Measurements from ENCODE around the gene MBP. TPM values are rescaled to one million over a fixed set of nuclear protein-coding genes. Genes with fewer than 3 reads are reported as not detected.

Gene MBP
- total RNA-seq, 6 experiments from 2014 or later = 0.05 to 0.23 (median 0.12) TPM; not detected in 1

- peak; percentile 45 for DNase-seq
- H3K27ac Mint-ChIP-seq = peak overlapping the region; percentile 94
- H3K4me1 Mint-ChIP-seq (ENCODE audit: low read depth) = peaks cover 78% of the 10 kb centered on the region
- H3K36me3 Mint-ChIP-seq (ENCODE audit: low read depth) = 0 out of 2 replicates have a peak, but pooled peaks cover 5% of the 10 kb centered on the region
- peak; percentile 13; the same call in 1 of the 2 replicates for TF ChIP-seq CTCF (IDR thresholded peaks at IDR 0.05)
- peak overlapping the region; percentile 68 for H3K4me3 Mint-ChIP-seq
- H3K27me3 Mint-ChIP-seq (ENCODE audit: insufficient read depth) = no peaks in the 10 kb centered on the region; the same call in 1 of the 2 replicates
- no peaks in the 10 kb centered on the region for H3K9me3 Mint-ChIP-seq
Measured at GRCh38 chr18:77068321-77069312, 64.0 kb downstream of the MBP start.

GRCh38 chr18:77067291-77068061 is 65.1 kb downstream of the MBP start:
- DNase-seq = peak; percentile 80
- H3K27me3 Mint-ChIP-seq (ENCODE audit: insufficient read depth) = no peaks in the 10 kb centered on the region; the same call in 1 of the 2 replicates
- peaks cover 85% of the 10 kb centered on the region for H3K4me1 Mint-ChIP-seq (ENCODE audit: low read depth)
- H3K36me3 Mint-ChIP-seq (ENCODE audit: low read depth) = 0 out of 2 replicates have a peak, but pooled peaks cover 5% of the 10 kb centered on the region
- H3K9me3 Mint-ChIP-seq = no peaks in the 10 kb centered on the region
- H3K27ac Mint-ChIP-seq = peak overlapping the region; percentile 94
- peak overlapping the region; percentile 68 for H3K4me3 Mint-ChIP-seq
- peak; percentile 65 for TF ChIP-seq CTCF (IDR thresholded peaks at IDR 0.05)

DNA sequence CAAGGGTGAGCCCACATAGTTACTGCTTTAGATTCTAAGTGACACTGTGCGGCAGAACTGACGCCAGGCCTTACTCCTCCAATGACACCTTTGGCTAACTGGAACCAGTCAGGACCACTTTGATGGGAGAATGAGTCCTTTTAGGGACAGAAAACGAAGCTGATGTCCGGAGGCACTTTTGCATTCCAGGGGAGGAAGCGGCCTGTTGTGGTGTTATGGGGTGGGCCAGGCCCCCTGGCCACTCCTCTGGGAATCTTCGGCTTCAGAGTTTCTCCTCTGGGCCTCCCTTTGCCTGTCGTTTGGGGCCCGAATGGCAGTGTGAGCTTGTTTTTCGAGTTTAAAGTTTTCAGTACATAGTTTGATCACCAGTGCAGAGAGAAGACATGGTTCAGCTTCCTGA is 65.9 kb downstream of the MBP start:
- H3K27ac Mint-ChIP-seq = peak overlapping the region; percentile 94
- no peak for DNase-seq
- no peak overlapping the region for H3K4me3 Mint-ChIP-seq
- H3K4me1 Mint-ChIP-seq (ENCODE audit: low read depth) = peaks cover 83% of the 10 kb centered on the region
- H3K36me3 Mint-ChIP-seq (ENCODE audit: low read depth) = peaks cover 5% of the 10 kb centered on the region; the same call in 1 of the 2 replicates
- no peaks in the 10 kb centered on the region for H3K9me3 Mint-ChIP-seq
- TF ChIP-seq CTCF (IDR thresholded peaks at IDR 0.05) = no peak
- H3K27me3 Mint-ChIP-seq (ENCODE audit: insufficient read depth) = no peaks in the 10 kb centered on the region; the same call in 1 of the 2 replicates

DNA sequence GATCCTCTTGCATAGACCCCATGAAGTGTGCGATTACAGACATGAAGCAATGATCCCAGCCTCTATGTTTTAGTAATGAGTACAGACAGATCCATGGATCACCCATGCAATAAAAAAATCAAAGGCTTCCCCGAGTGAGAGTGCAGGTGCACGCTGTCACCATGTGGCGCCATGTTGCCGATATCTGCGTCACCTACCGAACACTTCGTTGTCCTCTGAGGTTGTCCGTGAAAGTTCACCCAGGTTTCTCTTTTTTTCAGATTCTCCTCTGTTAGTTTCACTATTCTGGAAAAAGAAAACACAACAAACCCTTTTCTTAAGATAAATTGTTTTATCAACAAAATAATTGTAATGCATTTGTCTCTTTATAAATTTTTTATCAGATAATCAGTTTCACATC is 66.5 kb downstream of the MBP start:
- Mint-ChIP-seq H3K4me3 (peak overlapping the region; percentile 60; the same call in 1 of the 2 replicates), H3K27me3 (ENCODE audit: insufficient read depth) (no peaks in the 10 kb centered on the region; the same call in 1 of the 2 replicates), H3K4me1 (ENCODE audit: low read depth) (peaks cover 83% of the 10 kb centered on the region), H3K27ac (peak overlapping the region; percentile 84), H3K36me3 (ENCODE audit: low read depth) (peaks cover 5% of the 10 kb centered on the region; the same call in 1 of the 2 replicates), H3K9me3 (no peaks in the 10 kb centered on the region)
- no peak for TF ChIP-seq CTCF (IDR thresholded peaks at IDR 0.05)
- DNase-seq = no peak

DNA sequence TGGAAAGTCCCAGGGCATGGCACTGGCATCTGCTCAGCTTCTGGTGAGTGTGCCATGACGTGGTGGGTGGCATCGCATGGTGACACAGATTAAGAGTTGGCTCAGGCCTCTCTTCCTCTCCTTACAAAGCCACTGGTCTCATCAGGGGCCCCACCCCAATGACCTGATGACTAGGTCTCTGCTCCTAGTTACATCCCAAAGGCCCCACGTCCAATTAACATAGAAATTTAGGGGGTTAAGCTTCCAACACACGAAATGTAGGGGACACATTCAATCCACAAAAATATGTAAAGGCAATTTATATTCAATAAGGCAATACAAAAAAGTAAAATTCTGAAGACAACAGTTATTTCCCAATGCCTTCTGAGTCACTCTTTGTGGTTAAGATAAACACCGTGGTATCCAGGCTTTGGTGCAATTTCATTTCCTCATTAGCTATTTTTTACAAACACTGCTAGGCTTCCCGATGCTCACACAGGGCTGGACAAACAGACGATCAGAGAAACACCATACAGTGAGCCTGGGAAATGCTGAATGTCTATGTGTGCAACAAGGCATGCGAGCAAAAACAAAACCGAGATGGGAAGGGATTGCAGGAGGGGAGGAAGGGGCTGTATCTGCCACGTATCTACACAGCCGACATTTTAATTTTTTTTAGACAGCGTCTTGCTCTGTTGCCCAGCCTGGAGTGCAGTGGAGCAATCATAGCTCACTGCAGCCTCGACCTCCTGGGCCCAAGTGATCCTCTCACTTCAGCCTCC is 67.2 kb downstream of the MBP start:
- peak; percentile 85 for DNase-seq
- TF ChIP-seq CTCF (IDR thresholded peaks at IDR 0.05) = no peak
- Mint-ChIP-seq H3K36me3 (ENCODE audit: low read depth) (peaks cover 5% of the 10 kb centered on the region; the same call in 1 of the 2 replicates), H3K9me3 (no peaks in the 10 kb centered on the region), H3K4me1 (ENCODE audit: low read depth) (peaks cover 81% of the 10 kb centered on the region), H3K27me3 (ENCODE audit: insufficient read depth) (no peaks in the 10 kb centered on the region; the same call in 1 of the 2 replicates), H3K4me3 (peak overlapping the region; percentile 60), H3K27ac (peak overlapping the region; percentile 84)
